Activated CD4-positive, CD25-positive, alpha-beta regulatory T cell (primary cell): ENCODE results near the gene PALLD.

Experiments used
- DNase-seq, 4 experiments: peaks; one replicate each; lab custom pipeline; 2025; lab: John Stamatoyannopoulos, UW

Gene PALLD

GRCh38 chr4:168622600-168622999 is 125.7 kb downstream of the PALLD start:
- no peak for DNase-seq

GRCh38 chr4:168623011-168623410 is 126.2 kb downstream of the PALLD start:
- no peak for DNase-seq

GRCh38 chr4:168623484-168623883 is 126.6 kb downstream of the PALLD start:
- no peak for DNase-seq

- DNase-seq: no peak
These were observed 131.4 kb downstream of the PALLD start for GRCh38 chr4:168628251-168628650.

- DNase-seq: no peak
These were observed 132.7 kb downstream of the PALLD start for GRCh38 chr4:168629566-168629965.

GRCh38 chr4:168630445-168631187 is 133.8 kb downstream of the PALLD start:
- no peak for DNase-seq

- no peak for DNase-seq
These were observed 134.7 kb downstream of the PALLD start for GRCh38 chr4:168631241-168632162.

GRCh38 chr4:168632301-168632725 is 135.5 kb downstream of the PALLD start:
- DNase-seq: no peak

- no peak for DNase-seq
These were observed 136.2 kb downstream of the PALLD start for GRCh38 chr4:168633064-168633463.

GRCh38 chr4:168633496-168633895 is 136.6 kb downstream of the PALLD start:
- no peak for DNase-seq

- no peak for DNase-seq
These were observed 137.5 kb downstream of the PALLD start for GRCh38 chr4:168634276-168634802.

GRCh38 chr4:168636040-168636439 is 139.2 kb downstream of the PALLD start:
- DNase-seq: no peak

- DNase-seq: no peak
These were observed 139.8 kb downstream of the PALLD start for GRCh38 chr4:168636506-168637196.

GRCh38 chr4:168637872-168638756 is 141.3 kb downstream of the PALLD start:
- no peak for DNase-seq

- DNase-seq: no peak
These were observed 143.1 kb downstream of the PALLD start for GRCh38 chr4:168639914-168640313.

GRCh38 chr4:168641811-168642140 is 144.9 kb downstream of the PALLD start:
- DNase-seq: no peak

- no peak for DNase-seq
These were observed 145.7 kb downstream of the PALLD start for GRCh38 chr4:168642591-168642990.

- no peak for DNase-seq
These were observed 146.4 kb downstream of the PALLD start for GRCh38 chr4:168643111-168643795.

GRCh38 chr4:168643796-168644159 is 146.9 kb downstream of the PALLD start:
- DNase-seq: no peak

GRCh38 chr4:168646001-168646768 is 149.3 kb downstream of the PALLD start:
- no peak for DNase-seq
